GM18499 (cell line): Measurements from ENCODE around the gene S1PR3.

Experiments
- ATAC-seq: cut with Tn5 transposase; IDR thresholded peaks from one replicate; pipeline ENCODE4 v1.9.1; 2021; ENCODE audit warnings: moderate number of reproducible peaks; ENCODE audit not compliant: insufficient read depth, unreplicated experiment

S1PR3 gene

GRCh38 chr9:88966894-88967676, 24.2 kb upstream of the S1PR3 start:
- ATAC-seq: no peak

GRCh38 chr9:88968799-88969198, 22.5 kb upstream of the S1PR3 start:
- no peak for ATAC-seq

GRCh38 chr9:88969646-88970373, 21.5 kb upstream of the S1PR3 start:
- no peak for ATAC-seq

- ATAC-seq: no peak
These were observed 19.9 kb upstream of the S1PR3 start for GRCh38 chr9:88971131-88971960.

- no peak for ATAC-seq
These were observed 18.9 kb upstream of the S1PR3 start for GRCh38 chr9:88972401-88972800.

- no peak for ATAC-seq
These were observed 17.8 kb upstream of the S1PR3 start for GRCh38 chr9:88973281-88974045.

GRCh38 chr9:88974641-88975040, 16.6 kb upstream of the S1PR3 start:
- ATAC-seq: no peak

GRCh38 chr9:88975966-88976889, 15.0 kb upstream of the S1PR3 start:
- ATAC-seq: no peak

- ATAC-seq: no peak
These were observed 14.4 kb upstream of the S1PR3 start for GRCh38 chr9:88976890-88977257.

- ATAC-seq: no peak
These were observed 13.2 kb upstream of the S1PR3 start for GRCh38 chr9:88978034-88978433.

- ATAC-seq: no peak
These were observed 12.2 kb upstream of the S1PR3 start for GRCh38 chr9:88979021-88979420.

GRCh38 chr9:88979791-88980190, 11.5 kb upstream of the S1PR3 start:
- no peak for ATAC-seq

GRCh38 chr9:88980740-88981203, 10.5 kb upstream of the S1PR3 start:
- ATAC-seq: no peak

GRCh38 chr9:88983865-88984542, 7.3 kb upstream of the S1PR3 start:
- ATAC-seq: no peak

GRCh38 chr9:88984543-88984883, 6.8 kb upstream of the S1PR3 start:
- no peak for ATAC-seq

GRCh38 chr9:88985616-88986015, 5.7 kb upstream of the S1PR3 start:
- no peak for ATAC-seq

- ATAC-seq: no peak
These were observed 4.5 kb upstream of the S1PR3 start for GRCh38 chr9:88986776-88987175.

GRCh38 chr9:88987661-88988060, 3.6 kb upstream of the S1PR3 start:
- no peak for ATAC-seq
